IPS-NIHi7 (cell line): ENCODE results near the gene ZNF385C.
"Not testable (repeated sequence)": the region's sequence is repeated elsewhere in the genome, so short reads cannot be mapped to it uniquely, and the experiment has no call there.

Source experiments
- DNase-seq: peaks from one replicate; pipeline ENCODE4 v3.0.0; 2012; ENCODE audit warnings: mixed read lengths; ENCODE audit errors: extremely low spot score

The ZNF385C gene

DNA sequence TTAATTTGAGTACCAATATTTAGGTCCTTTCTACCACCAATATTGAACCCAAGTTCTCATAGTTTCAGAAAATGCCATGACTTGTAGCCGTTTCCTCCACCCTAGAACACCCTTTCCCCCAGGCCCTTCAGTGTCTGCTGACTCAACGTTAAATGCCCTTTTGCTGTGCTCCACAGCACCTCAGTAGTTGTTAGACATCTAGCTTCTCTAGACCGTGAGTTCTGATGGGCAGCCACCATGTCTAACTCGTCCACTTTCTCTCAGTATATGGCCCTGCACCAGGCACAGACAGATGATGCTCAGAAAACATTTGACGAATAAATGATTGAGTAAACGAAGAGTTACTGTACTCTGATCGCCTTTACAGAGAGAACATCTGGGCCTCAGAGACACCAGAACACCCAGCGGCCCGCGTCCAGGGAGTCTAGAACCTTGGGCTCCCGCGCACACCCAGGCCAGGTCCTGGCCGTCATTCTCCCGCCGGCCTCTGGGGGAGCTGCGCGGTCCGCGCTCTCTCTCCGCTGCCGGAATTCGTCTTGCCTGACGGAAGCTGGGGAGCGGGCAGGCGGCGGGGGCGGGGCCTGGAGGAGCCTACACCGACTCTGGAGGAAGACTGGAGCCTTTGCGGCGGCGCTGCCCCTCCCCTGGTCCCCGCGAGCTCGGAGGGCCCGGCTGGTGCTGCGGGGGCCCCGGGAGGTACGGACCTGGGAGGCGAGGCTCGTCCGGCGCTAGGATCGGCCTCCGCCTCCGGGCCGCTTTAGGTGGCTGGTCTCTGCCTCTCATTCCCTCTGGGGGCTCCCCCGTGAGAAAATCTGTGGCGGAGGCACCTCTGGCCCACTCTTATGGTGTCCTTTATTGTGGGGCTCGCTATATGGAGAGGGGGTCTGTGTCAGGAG is 78.5 kb downstream of the ZNF385C start, which contains the start of gene NKIRAS2:
Gene NKIRAS2, plus strand, starts transcription at position 582 of the 896 bp plus-strand sequence. CDS start 1,488 bp downstream, outside the sequence.
- peak; percentile 93 for DNase-seq

DNA sequence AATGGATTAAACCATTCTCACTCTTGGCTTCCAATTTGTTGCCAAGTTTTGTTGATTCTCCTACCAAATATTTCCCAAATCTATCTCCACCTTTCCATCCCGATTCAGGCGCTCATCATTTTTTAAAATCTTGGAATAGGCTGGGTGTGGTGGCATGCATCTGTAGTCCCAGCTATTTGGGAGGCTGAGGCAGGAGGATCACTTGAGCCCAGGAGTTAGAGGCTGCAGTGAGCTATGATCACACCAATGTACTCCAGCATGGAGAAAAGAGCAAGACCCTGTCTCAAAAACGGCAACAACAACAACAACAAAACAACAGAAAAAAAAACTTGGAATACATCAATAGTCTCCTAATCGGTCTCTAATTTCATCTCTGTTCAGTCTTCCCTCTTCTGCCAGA is 79.3 kb downstream of the ZNF385C start:
- no peak for DNase-seq

DNA sequence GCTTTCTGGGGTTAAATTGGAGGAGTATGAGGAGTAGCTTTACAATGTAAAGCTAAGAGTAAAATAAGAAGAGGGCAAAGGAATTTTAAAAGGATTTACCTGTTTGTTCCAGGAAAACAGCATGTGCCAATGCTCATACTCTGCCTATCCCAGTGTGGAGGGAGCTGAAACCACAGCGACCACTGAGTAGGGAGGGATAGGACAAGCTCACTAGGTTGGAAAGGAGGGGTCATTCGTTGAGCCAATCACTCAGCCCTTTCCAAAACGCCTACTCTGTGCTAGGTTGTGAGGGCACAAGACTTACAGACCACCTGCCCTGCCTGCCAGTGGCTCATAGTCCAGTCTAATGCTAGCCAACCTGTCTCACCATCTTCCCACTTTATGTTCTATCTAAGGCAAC is 79.9 kb downstream of the ZNF385C start:
- peak; percentile 46 for DNase-seq

DNA sequence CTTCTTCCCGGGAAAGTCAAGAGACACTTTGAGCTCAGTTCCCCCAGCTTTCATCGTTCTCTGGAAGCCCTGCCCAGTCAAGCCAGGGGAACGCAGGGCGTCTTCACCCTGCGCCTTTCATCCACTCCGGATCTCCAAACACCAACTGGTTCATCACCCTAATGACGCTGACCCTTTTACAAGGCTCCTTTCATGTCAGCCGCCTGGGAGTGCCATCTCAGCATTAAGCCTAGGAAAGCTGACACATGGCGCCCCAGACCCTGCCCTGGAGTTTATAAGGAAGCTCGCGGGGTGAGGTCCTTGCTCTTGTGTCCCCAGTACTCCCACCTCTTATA is 80.4 kb downstream of the ZNF385C start:
- no peak for DNase-seq

DNA sequence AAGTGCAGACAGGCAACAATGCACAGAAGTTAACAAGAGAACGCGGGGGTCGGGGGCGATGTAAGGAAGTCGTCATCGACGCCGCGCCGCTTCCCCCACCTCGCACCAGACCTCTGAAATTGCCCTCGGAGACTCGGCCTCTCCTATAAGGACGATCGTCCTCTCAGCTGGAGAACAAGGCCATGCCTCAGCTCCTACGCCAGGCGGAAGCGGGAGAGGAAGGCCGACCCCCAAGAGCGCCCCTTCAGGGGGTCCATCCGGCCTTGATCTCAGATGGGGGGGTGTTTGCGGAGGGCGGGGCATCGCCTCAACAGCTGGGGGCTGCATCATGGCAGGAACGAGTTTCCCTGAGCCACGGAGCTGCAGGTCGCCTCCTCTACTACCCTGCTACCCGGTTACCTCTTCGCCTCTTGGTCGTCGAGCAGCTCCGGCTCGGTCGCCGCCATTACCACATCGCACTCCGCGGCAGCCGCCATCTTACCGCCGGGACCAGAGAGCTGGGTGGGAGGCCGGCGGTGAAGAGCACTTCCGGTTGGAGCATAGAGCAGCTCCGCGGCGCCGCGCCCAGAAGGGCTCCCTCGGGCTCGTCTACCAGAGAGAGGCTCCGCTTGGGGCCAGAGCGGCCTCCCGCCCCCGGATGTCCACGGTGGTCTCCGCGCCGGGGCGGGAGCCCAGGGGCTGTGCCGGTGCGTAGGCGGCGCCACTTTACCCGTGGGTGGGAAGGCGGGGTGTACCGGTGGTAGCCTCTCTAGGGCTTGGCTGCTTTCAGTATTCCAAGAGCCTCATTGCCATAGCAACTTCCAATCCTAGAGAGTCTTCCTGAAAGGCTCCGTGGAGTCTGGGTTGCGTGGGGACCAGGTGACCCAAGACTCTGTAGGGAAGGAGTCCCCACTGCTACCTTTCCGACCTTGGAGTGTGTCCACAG is 81.1 kb downstream of the ZNF385C start, which contains the start of gene DNAJC7:
Gene DNAJC7, minus strand, starts transcription at position 499 of the 925 bp plus-strand sequence. Its CDS starts 23 bp downstream, at position 476.
- peak; percentile 93 for DNase-seq

DNA sequence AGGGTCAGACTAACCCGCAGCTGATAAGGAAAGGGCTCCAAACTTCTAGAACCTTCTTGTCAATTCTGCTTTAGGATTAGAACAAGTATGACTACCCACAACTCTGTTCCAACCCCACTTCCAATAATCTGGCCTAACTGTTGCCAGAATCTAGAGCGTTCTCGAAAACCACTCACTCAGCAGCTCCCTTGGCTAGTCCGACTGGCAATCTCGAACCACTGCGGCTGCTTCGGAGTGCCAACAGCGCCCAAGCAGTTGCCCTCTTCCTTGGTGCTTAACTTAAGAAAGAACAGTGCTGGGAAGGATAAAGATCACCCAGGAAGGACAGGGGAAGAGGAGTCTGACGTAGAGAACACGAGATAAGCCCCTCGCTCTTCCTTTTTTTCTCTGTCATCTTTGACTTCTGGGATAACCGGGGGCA is 81.9 kb downstream of the ZNF385C start:
- no peak for DNase-seq

DNA sequence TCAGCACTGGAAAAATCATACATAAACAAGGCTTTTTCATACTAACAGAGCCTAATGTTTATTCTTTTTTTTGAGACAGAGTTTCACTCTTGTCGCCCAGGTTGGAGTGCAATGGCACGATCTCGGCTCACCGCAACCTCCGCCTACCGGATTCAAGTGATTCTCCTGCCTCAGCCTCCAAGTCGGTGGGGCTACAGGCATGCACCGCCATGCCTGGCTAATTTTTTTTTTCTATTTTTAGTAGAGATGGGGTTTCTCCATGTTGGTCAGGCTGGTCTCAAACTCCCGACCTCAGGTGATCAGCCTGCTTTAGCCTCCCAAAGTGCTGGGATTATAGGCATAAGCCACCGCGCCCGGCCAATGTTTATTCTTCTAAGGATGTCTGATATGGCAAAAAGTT is 84.5 kb downstream of the ZNF385C start:
- DNase-seq = not testable (repeated sequence)

DNA sequence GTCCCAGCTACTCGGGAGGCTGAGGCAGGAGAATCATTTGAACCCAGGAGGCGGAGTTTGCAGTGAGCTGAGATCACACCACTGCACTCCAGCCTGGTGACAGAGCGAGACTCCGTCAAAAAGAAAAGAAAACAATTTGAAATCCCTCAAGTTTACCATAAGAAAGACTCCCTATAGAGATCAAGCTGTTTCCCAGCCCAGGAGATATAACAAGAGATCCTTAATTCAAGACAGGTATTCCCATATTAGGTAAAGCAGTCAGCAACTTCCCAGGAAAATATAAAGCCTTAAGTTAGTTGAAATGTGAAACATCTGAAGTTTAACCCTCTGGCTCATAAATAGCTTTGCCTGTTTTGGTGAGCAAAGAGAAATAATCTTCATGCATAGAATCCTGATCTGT is 85.9 kb downstream of the ZNF385C start:
- DNase-seq = not testable (repeated sequence)

DNA sequence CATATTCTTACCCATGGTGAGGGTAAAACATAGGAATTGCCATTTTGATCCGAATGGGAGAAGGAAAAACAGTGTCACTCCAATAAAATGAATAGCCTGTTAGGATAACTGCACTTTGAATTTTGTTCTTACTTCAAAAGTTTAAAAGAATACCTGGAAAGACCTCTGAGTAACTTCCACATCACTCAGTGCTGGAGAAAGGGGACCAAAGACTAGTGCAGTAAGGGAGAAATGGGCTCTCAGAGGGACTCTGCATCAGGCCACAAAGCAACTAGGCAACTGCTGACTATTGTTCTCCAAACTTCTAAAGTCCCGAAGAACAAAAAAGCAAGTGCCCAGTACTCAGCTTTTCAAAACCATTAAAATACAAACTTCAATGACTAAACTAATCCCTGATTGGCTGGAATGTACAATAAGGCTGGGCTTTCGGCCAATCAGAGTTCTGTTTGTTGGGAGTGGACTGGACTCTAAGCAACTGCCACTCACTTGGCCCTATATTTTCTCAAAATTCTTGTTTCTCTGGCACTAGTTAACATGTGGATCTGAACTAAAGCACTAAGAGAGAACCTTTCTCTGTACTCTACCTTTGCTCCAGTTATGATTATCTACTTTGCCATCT is 87.3 kb downstream of the ZNF385C start:
- no peak for DNase-seq

DNA sequence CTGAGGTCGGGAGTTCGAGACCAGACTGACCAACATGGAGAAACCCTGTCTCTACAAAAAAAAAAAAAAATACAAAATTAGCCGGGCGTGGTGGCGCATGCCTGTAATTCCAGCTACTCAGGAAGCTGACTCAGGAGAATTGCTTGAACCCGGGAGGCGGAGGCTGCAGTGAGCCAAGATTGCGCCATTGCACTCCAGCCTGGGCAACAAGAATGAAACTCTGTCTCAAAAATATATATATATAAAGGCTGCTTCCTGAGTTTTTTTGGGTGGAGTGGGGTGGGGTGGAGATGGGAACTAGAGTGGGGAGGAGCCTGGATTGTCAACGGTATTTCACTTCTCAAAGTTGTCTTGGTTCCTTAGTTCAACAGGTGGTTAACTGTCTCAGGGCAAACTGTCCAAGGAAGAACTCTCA is 88.0 kb downstream of the ZNF385C start:
- not testable (repeated sequence) for DNase-seq

DNA sequence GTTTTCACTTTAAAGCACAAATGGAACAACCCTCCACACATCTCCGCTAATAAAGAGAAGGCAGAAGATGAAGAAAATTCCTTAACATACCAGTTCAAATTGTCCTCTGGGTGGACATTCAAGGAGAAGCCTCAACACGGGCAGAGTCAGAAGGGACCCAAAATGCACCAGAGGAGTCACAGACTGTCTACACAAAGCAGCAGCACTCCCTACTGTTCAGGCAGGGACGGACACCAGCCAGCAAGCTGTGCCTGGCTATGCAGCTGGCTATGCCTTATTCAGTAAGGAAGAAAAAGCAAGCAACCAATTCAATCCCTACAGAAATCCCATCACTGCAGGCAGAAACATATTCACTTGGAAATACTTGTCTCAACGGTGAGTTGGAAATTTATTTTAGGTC is 89.1 kb downstream of the ZNF385C start:
- no peak for DNase-seq

DNA sequence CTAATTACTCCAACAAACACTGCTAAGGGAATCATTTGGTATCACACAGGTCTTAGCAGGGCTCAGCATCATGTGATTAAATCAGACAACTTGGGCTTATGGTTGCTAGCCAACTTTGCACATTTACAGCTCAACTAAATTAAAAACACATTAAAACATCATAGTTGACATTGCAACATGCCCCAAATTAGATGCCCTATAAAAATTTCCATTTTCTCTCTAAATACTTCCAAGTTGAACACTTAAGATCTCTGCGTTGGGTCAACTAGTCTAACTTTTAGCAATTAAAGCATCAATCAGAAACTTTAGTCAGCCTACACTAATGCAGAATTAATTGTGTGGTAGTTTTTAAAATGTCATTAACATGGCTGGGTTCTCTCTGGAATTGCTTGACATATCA is 93.1 kb downstream of the ZNF385C start:
- DNase-seq = no peak

DNA sequence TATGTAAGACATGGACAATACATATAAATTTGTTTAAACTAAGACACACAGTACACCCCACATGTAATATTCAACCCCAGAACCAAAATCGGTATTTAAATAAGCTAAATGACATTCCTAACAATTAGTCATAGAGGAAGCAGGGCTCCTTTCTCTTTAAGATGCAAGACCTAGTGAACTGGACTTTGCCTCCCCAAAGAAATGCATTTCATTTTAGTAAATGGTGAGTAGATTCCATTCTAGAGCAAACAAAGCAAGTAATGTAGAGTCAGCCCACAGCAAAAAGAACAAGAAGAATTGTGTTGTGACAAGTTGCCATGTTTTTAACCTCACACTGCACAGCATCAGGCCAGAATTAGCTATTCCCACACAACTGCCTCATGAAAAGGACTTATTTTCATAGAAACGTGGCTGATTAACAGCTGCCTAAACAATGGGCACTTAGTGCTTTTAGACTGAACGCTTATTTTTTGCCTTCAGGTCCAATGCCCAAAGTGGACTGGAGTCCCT is 95.4 kb downstream of the ZNF385C start:
- no peak for DNase-seq

DNA sequence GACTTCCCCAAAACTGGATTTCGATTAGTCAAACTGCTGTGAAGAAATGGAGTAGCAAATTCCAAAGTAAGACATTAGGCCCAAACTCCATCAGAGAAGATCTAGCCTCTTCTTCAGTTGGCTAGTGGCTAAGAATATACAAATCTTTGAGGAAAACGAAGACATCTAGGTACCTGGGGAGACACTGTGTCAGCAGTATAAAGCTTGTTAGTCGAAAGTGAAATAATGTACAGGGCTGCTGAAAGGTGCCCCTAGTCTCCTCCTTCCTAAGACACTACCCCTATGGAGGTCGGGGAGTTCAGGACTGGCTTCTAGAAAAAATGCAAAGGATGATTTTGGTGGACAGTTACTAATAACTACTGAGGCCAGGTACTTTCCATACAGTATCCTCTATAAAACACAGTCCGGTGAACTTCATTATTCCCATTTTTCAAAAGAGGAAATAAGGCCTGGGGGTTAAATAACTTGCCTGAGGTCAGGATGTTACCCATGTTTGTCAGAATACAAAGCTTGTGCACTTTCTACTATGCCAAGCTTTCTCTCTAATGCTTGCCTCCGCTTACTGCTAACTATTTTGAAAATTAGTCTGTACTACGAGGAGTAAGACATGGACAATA is 96.0 kb downstream of the ZNF385C start:
- DNase-seq = no peak

DNA sequence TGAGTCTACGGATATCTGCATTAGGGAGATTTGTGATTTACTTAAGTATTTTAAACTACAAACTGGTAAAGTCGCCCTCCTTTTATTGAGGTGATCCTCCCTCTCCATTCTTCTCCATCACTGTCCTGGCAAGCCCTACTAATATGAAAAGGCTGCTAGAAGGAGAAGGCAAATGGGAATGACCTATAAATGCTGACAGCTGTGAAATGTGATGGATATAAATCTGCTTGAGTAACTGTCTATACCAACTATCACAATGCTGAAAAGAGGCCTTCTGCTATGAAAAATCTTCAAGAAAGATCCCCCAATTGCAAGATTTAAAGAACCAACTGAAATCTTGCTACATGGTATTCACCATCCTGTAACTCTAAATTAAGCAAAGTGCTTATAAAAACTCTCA is 96.5 kb downstream of the ZNF385C start:
- no peak for DNase-seq

DNA sequence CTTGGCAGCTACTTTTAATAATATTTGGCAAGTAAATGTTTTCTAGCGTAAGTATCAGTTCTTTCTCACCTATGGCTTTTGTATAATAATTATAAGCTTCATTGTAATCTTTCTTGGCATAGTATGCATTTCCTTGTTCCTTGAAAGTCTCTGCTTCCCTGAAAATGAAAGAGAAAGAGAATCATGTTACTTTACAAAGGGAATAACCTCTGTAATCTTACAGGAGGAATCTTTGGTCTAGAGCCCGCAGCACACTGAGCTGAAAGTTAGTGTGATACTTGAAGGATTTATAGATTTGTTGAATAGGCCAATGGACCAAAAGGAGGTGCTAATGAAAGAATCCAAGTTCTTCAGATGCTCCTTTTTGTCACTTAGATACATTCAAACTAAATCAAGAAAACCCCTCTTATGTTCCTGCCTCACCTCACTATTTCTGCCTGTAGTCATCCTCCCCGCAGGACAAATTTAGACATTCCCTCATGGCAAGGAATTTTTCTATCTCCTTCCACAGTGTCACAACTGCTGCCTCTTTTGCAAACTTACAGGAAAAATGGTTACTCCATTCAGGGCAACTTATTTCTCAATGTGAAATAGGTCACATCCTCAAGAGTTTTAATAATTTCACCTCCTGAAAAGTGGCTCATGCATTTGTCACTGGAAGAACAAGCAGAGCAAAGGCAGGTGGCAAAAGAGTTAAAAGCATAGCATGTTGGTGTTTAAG is 97.7 kb downstream of the ZNF385C start:
- no peak for DNase-seq

DNA sequence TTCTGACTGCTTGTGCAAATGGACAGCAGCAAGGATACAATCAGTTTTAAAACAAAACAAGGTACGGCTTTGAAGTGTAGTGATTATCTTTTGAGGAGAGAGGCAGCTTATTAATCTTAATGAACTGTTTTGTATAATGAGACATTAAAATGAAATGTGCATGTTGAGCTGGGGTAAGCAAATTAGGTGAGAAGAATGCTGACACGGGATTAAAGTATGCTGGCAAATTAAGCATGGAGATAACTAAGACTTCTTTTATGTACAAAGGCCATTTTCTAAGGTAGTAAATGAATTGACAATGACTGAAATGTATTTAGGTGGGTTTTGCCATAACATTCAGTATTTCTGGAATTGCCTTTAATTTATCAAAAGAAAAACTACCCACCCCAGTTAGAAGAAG is 99.8 kb downstream of the ZNF385C start:
- DNase-seq = no peak

DNA sequence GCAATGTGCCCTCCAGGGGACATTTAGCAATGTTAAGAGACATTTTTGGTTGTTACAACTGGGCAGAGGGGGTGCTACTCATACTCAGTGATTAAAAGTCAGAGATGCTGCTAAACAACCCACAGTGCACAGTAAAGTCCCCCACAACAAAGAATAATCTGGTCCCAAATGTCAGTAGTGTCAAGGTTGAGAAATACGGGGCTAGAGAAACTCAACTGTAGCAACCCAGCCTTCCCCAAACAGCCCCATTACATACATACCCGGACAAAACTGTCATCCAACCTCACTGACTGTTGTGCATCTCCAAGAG is 101.5 kb downstream of the ZNF385C start:
- no peak for DNase-seq

DNA sequence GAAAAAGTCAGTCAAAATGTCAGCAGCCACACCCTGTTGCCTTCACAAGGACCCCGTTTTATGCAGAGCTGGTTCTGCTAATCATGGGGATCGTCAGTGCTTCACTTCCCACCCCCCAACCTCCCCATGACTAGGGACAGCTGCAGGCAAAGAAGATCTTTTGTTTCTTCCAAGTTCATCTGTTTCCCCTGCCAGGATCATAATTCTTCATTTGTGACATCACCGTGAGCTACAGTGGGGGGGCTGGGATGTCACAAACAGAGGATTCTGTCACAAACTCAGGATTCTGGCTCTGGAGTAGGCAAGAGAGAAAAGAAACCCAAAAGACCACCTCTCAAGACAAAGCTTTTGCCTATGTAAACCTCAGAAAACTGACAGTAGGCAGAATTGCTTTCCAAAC is 105.7 kb downstream of the ZNF385C start:
- DNase-seq = no peak

DNA sequence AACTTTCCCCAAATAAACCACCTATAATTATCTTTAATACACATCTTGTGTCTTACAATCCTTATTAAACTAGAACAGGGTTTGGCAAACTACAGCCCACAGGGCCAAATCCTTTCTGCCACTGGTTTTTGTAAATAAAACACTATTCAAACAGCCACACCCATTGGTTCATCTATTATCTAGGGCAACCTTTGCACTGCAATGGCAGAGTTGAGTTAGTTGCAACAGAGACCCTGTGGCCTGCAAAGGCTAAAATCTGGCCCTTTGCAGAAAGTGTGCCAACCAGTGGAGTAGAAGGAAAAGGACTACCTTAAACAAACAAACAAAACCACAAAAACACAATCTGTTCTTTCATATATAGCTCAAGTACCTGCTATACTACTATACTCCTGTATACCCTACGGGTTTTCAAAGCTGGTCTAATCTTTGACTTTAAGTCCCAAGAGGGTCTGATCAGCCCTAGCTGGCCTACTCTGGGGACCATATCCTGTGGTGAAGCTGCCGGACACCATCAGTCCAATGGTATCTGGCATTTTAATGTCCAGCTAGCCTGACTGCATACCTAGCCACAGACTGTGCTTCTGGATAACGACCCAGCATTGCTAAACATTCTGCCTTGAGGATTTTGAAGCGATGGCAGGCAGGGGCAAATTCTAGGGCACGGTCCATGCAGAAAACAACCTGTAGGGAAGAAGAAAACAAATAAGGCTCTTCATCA is 108.4 kb downstream of the ZNF385C start:
- DNase-seq = no peak
